Mesendoderm (in vitro differentiated cells): ENCODE data around the gene C2orf92.
"Not testable (repeated sequence)": the region's sequence is repeated elsewhere in the genome, so short reads cannot be mapped to it uniquely, and the experiment has no call there.

ENCODE experiments used
- DNase-seq: peaks from one replicate; pipeline ENCODE4 v3.0.0; 2013
- H2AK5ac ChIP-seq: 2 replicates; pipeline ENCODE4 v1.6.1; 2013; ENCODE audit warnings: low read length, inconsistent platforms
- H2BK120ac ChIP-seq: 2 replicates; pipeline ENCODE4 v1.6.1; 2013; ENCODE audit warnings: low read depth, mild to moderate bottlenecking, low read length, moderate library complexity, mixed read lengths
- H2BK15ac ChIP-seq: replicated peaks from 2 replicates; pipeline ENCODE4 v1.6.1; 2013; ENCODE audit warnings: low read depth, mild to moderate bottlenecking, moderate library complexity
- H2BK5ac ChIP-seq: 2 replicates; pipeline ENCODE4 v1.6.1; 2013; ENCODE audit warnings: low read length, inconsistent platforms
- H3K18ac ChIP-seq: 2 replicates; pipeline ENCODE4 v1.6.1; 2013; ENCODE audit warnings: mild to moderate bottlenecking, low read length, mixed read lengths
- H3K23ac ChIP-seq: one replicate; pipeline ENCODE4 v1.6.1; 2013; ENCODE audit warnings: low read length
- H3K27ac ChIP-seq: 2 replicates; pipeline ENCODE4 v1.5.1; 2013; ENCODE audit warnings: low read depth, mild to moderate bottlenecking, inconsistent platforms, low read length, moderate library complexity
- H3K27me3 ChIP-seq: 2 replicates; pipeline ENCODE4 v1.6.1; 2013; ENCODE audit warnings: low read length, control low read depth, mild to moderate bottlenecking, inconsistent platforms; ENCODE audit not compliant: insufficient read depth, poor library complexity
- H3K36me3 ChIP-seq: 2 replicates; pipeline ENCODE4 v1.6.1; 2013; ENCODE audit warnings: low read length, inconsistent platforms; ENCODE audit not compliant: control insufficient read depth, insufficient read depth
- H3K4ac ChIP-seq: one replicate; pipeline ENCODE4 v1.6.1; 2013; ENCODE audit warnings: low read depth, mild to moderate bottlenecking, low read length, moderate library complexity
- H3K4me1 ChIP-seq: 2 replicates; pipeline ENCODE4 v1.6.1; 2013; ENCODE audit warnings: low read depth, low read length, inconsistent platforms; ENCODE audit not compliant: control insufficient read depth
- H3K4me2 ChIP-seq: 2 replicates; pipeline ENCODE4 v1.6.1; 2013; ENCODE audit warnings: low read length
- H3K4me3 ChIP-seq: 2 replicates; pipeline ENCODE4 v1.5.1; 2013; ENCODE audit warnings: mild to moderate bottlenecking, low read length
- H3K56ac ChIP-seq: one replicate; pipeline ENCODE4 v1.6.1; 2013; ENCODE audit warnings: low read length
- H3K79me1 ChIP-seq: 2 replicates; pipeline ENCODE4 v1.6.1; 2013; ENCODE audit warnings: low read length, inconsistent platforms
- H3K79me2 ChIP-seq: 2 replicates; pipeline ENCODE4 v1.6.1; 2013; ENCODE audit warnings: mild to moderate bottlenecking, low read length; ENCODE audit not compliant: control insufficient read depth, insufficient read depth
- H3K9ac ChIP-seq: 2 replicates; pipeline ENCODE4 v1.6.1; 2013; ENCODE audit warnings: low read length, inconsistent platforms
- H4K5ac ChIP-seq: one replicate; pipeline ENCODE4 v1.6.1; 2013; ENCODE audit warnings: low read length
- H4K8ac ChIP-seq: one replicate; pipeline ENCODE4 v1.6.1; 2013; ENCODE audit warnings: low read depth, mild to moderate bottlenecking, control low read depth, low read length, moderate library complexity
- WGBS: extraction: QIAGEN DNeasy Blood & Tissue Kit; methylation state at CpG from one replicate; pipeline ENCODE4 v1.1.7; 2013; ENCODE audit warnings: low lambda C conversion rate, missing lambda C conversion rate; ENCODE audit not compliant: insufficient coverage; ENCODE audit errors: extremely low coverage; 5-methylcytosine and 5-hydroxymethylcytosine counted together

The C2orf92 gene

DNA sequence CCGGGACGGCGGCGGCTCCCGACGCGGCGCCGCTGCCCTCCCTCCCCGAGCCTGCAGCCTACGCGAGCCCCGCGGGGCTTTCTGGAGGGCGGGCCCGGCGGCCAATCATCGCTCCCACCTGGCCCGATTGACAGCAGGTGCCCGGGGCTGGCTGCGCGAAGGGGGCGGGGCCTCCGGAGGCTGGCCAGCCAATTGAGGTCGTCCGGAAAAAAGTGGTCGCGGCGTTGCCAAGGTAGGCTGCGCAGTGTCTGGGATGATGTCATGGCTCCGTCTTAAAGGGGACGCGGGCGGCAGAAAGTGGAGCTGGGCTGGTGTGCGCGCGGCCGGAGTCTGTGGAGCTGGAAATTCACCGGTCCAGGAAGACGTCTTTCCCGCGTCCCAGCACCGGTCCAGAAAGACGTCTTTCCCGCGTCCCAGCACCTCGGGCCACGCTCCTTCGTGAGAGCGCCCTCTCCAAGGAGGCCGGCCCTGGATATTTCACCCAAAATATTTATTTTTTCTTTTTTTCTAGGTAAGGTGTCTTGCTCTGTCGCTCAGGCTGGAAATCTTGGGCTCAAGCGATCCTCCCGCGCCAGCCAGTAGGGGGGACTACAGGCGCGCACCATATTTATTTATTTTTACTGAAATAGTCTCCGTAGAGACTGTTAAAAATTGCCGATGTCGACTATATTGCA is 5.4 kb upstream of the C2orf92 start, which contains the start of gene ACTR1B:
Gene ACTR1B, minus strand, starts transcription at position 83 of the 674 bp plus-strand sequence. CDS start 154 bp downstream, outside the sequence.
- H3K4me3 ChIP-seq = peak within 1 kb of the TSS; percentile 84
- peak within 1 kb of the TSS; percentile 94 for H3K4me2 ChIP-seq
- H2BK120ac ChIP-seq = peak within 1 kb of the TSS; percentile 77
- WGBS = no CpG with 5 or more reads among the region's 60 CpGs
- peak within 1 kb of the TSS; percentile 97 for H3K9ac ChIP-seq
- H3K4ac ChIP-seq = peak within 1 kb of the TSS; percentile 83
- H3K23ac ChIP-seq = peak within 1 kb of the TSS; percentile 68
- peak within 1 kb of the TSS; percentile 85 for H2AK5ac ChIP-seq
- no peak within 1 kb of the TSS for H4K8ac ChIP-seq
- H3K56ac ChIP-seq = peak within 1 kb of the TSS; percentile 98
- peak within 1 kb of the TSS; percentile 96 for H3K27ac ChIP-seq
- H3K4me1 ChIP-seq = peaks cover 10% of the 10 kb centered on the region
- peak within 1 kb of the TSS; percentile 70 for H2BK5ac ChIP-seq
- H2BK15ac ChIP-seq = no peak within 1 kb of the TSS
- peaks cover 14% of the 10 kb centered on the region for H3K79me2 ChIP-seq
- DNase-seq = peak; percentile 99
- peaks cover 17% of the 10 kb centered on the region for H3K79me1 ChIP-seq
- H3K27me3 ChIP-seq = no peaks in the 10 kb centered on the region
- H3K18ac ChIP-seq = peak within 1 kb of the TSS; percentile 97
- H4K5ac ChIP-seq = no peak within 1 kb of the TSS
- H3K36me3 ChIP-seq = peaks cover 2% of the 10 kb centered on the region

DNA sequence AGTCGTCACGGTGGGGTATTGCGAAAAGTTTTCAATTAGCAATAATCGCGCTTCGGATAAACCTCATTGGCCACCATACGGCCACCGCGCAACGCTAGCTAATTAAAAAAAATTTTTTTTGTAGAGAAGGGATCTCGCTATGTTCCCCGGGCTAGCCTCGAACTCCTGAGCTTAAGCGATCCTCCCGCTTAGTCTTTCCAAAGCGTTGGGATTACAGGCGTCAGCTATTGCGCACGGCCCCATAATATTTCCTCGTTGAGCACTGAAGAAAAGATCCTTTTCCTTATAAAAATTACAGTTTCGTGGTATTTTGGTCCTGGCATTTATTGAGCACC is 4.9 kb upstream of the C2orf92 start:
- no peak overlapping the region for H4K8ac ChIP-seq
- H3K27me3 ChIP-seq = no peaks in the 10 kb centered on the region
- peaks cover 17% of the 10 kb centered on the region for H3K79me1 ChIP-seq
- H3K4me3 ChIP-seq = peak overlapping the region; percentile 70
- DNase-seq = peak; percentile 51
- peak overlapping the region; percentile 79 for H3K56ac ChIP-seq
- no peak overlapping the region for H4K5ac ChIP-seq
- peak overlapping the region; percentile 89 for H3K18ac ChIP-seq
- H2BK120ac ChIP-seq = no peak overlapping the region
- no CpG with 5 or more reads among the region's 21 CpGs for WGBS
- H3K27ac ChIP-seq = peak overlapping the region; percentile 82
- no peak overlapping the region for H2BK15ac ChIP-seq
- no peak overlapping the region for H2BK5ac ChIP-seq
- no peak overlapping the region for H3K4ac ChIP-seq
- H2AK5ac ChIP-seq = no peak overlapping the region
- peaks cover 10% of the 10 kb centered on the region for H3K4me1 ChIP-seq
- no peaks in the 10 kb centered on the region for H3K36me3 ChIP-seq
- peak overlapping the region; percentile 69 for H3K9ac ChIP-seq
- peaks cover 14% of the 10 kb centered on the region for H3K79me2 ChIP-seq
- peak overlapping the region; percentile 30 for H3K4me2 ChIP-seq
- H3K23ac ChIP-seq = no peak overlapping the region

DNA sequence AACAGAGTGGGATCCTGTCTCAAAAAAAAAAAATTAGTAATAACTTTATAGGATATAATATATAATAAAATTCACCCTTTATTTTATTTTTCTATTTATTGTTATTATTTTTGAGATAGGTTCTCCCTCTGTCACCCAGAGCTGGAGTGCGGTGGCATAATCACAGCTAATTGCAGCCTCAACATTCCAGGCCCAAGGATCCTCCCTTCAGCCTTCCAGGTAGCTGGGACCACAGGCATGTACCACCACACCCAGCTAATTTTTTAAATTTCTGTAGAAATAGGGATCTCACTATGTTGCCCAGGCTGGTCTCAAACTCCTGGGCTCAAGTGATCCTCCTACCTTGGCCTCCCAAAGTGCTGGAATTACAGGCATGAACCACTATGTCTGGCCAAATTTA is 958 bp downstream of the C2orf92 start:
- Histone ChIP-seq H3K4ac (no peak overlapping the region), H4K5ac (no peak overlapping the region), H4K8ac (no peak overlapping the region), H3K4me3 (no peak overlapping the region), H3K27me3 (no peaks in the 10 kb centered on the region), H3K36me3 (no peaks in the 10 kb centered on the region), H3K79me1 (no peaks in the 10 kb centered on the region), H3K79me2 (no peaks in the 10 kb centered on the region), H2BK5ac (no peak overlapping the region), H3K27ac (no peak overlapping the region), H2BK15ac (no peak overlapping the region), H3K9ac (no peak overlapping the region), H2AK5ac (no peak overlapping the region), H3K18ac (no peak overlapping the region), H3K4me2 (no peak overlapping the region), H3K56ac (no peak overlapping the region), H3K23ac (no peak overlapping the region), H2BK120ac (no peak overlapping the region), H3K4me1 (no peaks in the 10 kb centered on the region)
- no peak for DNase-seq
- WGBS = no CpG with 5 or more reads among the region's 1 CpG

DNA sequence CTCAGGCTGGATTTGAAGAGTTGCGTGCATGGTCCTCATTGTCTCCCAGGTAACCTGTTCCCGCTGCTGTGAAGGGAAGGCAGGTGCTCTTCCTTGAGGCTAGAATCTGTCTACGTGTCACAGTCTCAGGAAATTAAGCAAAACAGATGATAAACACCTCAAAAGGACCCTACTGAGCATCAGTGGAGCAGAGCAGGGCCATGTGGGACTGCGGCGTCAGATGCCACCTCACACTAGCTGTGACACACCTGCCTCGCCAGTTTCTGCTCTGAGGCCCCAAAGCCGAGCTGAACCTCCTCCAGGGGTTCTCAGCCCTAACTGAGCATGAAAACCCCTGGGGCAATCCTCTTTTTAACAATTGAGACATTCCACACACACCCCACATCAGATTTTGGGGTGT is 2.0 kb downstream of the C2orf92 start:
- H3K23ac ChIP-seq = no peak overlapping the region
- H3K4me2 ChIP-seq = no peak overlapping the region
- no peaks in the 10 kb centered on the region for H3K27me3 ChIP-seq
- no peak overlapping the region for H2BK15ac ChIP-seq
- no peak overlapping the region for H2BK5ac ChIP-seq
- no peak overlapping the region for H3K18ac ChIP-seq
- WGBS = no CpG with 5 or more reads among the region's 7 CpGs
- H3K4me1 ChIP-seq = peaks cover 3% of the 10 kb centered on the region
- H2BK120ac ChIP-seq = no peak overlapping the region
- no peaks in the 10 kb centered on the region for H3K79me1 ChIP-seq
- H3K27ac ChIP-seq = no peak overlapping the region
- no peak for DNase-seq
- no peak overlapping the region for H4K8ac ChIP-seq
- no peak overlapping the region for H3K56ac ChIP-seq
- H2AK5ac ChIP-seq = no peak overlapping the region
- H3K4me3 ChIP-seq = no peak overlapping the region
- no peak overlapping the region for H3K9ac ChIP-seq
- H3K4ac ChIP-seq = no peak overlapping the region
- no peak overlapping the region for H4K5ac ChIP-seq
- H3K36me3 ChIP-seq = no peaks in the 10 kb centered on the region
- H3K79me2 ChIP-seq = no peaks in the 10 kb centered on the region

DNA sequence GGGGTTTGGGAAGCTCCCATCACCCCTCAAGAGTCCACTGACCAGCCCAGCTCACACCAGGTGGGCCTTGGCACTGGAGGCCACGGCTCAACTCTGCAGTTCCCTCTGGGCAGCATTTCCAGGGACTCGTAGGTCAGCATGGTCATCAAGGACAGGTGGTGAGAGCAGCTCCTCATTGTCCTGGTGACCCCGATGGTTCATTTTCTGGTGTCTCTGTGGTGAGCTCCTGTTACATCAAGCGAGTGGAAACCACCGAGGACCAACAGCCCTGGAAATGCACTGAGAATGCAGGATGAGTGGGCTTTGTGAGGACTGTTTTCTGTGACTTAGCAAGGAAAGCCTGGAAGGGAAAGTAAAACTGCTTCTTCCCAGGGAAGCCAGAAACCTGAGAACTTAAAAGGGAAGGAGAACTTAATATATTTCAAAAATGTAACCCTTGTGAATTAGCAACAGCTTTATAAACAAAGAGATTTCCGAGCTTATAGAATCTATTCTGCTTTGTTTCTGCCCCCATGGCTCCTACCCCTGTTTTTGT is 3.2 kb downstream of the C2orf92 start:
- H3K4ac ChIP-seq, H4K8ac ChIP-seq, H3K79me2 ChIP-seq, H2AK5ac ChIP-seq, H2BK120ac ChIP-seq, H3K27ac ChIP-seq, H3K18ac ChIP-seq, H3K36me3 ChIP-seq, H3K79me1 ChIP-seq, H3K27me3 ChIP-seq, H2BK5ac ChIP-seq, H2BK15ac ChIP-seq, H3K4me3 ChIP-seq, H3K4me2 ChIP-seq, H3K4me1 ChIP-seq, H3K9ac ChIP-seq, H3K23ac ChIP-seq, DNase-seq, H3K56ac ChIP-seq, H4K5ac ChIP-seq: not testable (repeated sequence)
- WGBS = no CpG with 5 or more reads among the region's 6 CpGs
